Stimulated activated CD8-positive, alpha-beta memory T cell treated with anti-CD3 and anti-CD28 coated beads, Interleukin-4, amount 100 ng/mL, for 4 hours (primary cell): Measurements from ENCODE around the gene SUPT3H.

Experiments
- DNase-seq, 2 donors: peaks; one replicate each; pipeline ENCODE4 v3.0.0-alpha.2; 2020; ENCODE audit warnings: low read depth in 2 of 2, low spot score in 1 of 2

The SUPT3H gene

GRCh38 chr6:45377554-45378333 is at the start of gene SUPT3H:
Gene SUPT3H (minus strand): TSS chr6:45377934.
- DNase-seq: peak; percentile 86 to 95

GRCh38 chr6:45426251-45426650 is 48.5 kb upstream of the SUPT3H start:
- DNase-seq: no peak

GRCh38 chr6:45424451-45424861 is 46.7 kb upstream of the SUPT3H start:
- DNase-seq: no peak

GRCh38 chr6:45423824-45424450 is 46.2 kb upstream of the SUPT3H start:
- no peak for DNase-seq

GRCh38 chr6:45423111-45423823 is 45.5 kb upstream of the SUPT3H start:
- DNase-seq: no peak

GRCh38 chr6:45422503-45423110 is 44.9 kb upstream of the SUPT3H start:
- DNase-seq: no peak

- DNase-seq: no peak
These were observed 44.2 kb upstream of the SUPT3H start for GRCh38 chr6:45421709-45422502.

GRCh38 chr6:45420909-45421708 is 43.4 kb upstream of the SUPT3H start:
- no peak for DNase-seq

GRCh38 chr6:45420083-45420908 is 42.6 kb upstream of the SUPT3H start:
- peak in 1 of 2 donors; percentile 36 for DNase-seq

- no peak for DNase-seq
These were observed 41.9 kb upstream of the SUPT3H start for GRCh38 chr6:45419571-45420082.

- DNase-seq: no peak
These were observed 39.7 kb upstream of the SUPT3H start for GRCh38 chr6:45417436-45417835.

GRCh38 chr6:45416700-45417099 is 39.0 kb upstream of the SUPT3H start:
- DNase-seq: no peak

GRCh38 chr6:45415788-45416518 is 38.2 kb upstream of the SUPT3H start:
- no peak for DNase-seq

- DNase-seq: no peak
These were observed 37.6 kb upstream of the SUPT3H start for GRCh38 chr6:45415315-45415714.

- no peak for DNase-seq
These were observed 34.2 kb upstream of the SUPT3H start for GRCh38 chr6:45411959-45412358.

- no peak for DNase-seq
These were observed 22.3 kb upstream of the SUPT3H start for GRCh38 chr6:45400021-45400420.

GRCh38 chr6:45398075-45398813 is 20.5 kb upstream of the SUPT3H start:
- no peak for DNase-seq
